Pons (tissue), 1 donor: Measurements from ENCODE around the gene DENND5B.
"Not testable (repeated sequence)": the region's sequence is repeated elsewhere in the genome, so short reads cannot be mapped to it uniquely, and the experiment has no call there.

Experiments
- DNase-seq: peaks from one replicate; pipeline ENCODE4 v3.0.0-alpha.2; 2016; ENCODE audit warnings: low spot score

Gene DENND5B

DNA sequence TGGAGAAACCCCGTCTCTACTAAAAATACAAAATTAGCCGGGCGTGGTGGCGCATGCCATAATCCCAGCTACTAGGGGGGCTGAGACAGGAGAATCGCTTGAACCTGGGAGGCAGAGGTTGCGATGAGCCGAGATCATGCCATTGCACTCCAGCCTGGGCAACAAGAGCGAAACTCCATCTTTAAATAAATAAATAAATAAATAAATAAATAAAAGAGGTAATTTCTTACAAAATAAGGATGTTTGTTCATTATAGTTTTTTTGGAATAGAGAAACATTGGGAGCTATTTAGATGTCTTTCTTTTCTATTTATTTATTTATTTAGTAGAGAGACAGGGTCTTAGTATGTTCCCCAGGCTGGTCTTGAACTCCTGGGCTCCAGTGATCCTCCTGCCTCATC lies 213.7 kb downstream of the DENND5B start:
- not testable (repeated sequence) for DNase-seq

DNA sequence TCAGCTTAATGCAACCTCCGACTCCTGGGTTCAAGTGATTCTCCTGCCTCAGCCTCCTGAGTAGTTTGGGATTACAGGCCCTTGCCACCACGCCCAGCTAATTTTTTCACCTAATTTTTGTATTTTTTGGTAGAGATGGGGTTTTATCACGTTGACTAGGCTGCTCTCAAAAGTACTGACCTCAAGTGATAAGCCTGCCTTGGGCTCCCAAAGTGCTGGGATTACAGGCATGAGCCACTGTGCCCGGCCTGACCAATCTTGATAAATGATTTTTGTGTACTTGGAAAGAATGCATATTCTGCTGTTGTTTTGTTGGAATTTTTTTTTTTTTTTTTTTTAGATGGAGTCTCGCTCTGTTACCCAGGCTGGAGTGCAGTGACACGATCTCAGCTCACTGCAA lies 215.5 kb downstream of the DENND5B start:
- not testable (repeated sequence) for DNase-seq

DNA sequence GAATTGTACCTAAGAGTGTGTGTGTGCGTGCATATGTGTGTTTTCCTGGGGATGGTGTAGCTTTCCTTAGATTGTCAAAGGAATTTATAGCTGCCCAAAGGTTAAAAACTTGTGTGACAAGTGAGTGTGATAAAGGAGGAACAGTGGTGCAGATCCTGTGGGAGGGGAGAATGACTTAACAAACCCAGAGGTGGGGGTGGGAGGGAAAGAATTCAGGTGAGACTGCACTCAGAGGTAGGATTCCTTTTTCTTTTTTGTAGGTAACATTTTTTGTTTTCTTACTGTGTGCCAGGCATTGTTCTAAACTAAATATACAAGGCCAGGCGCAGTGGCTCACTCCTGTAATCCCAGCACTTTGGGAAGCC lies 219.7 kb downstream of the DENND5B start:
- no peak for DNase-seq

DNA sequence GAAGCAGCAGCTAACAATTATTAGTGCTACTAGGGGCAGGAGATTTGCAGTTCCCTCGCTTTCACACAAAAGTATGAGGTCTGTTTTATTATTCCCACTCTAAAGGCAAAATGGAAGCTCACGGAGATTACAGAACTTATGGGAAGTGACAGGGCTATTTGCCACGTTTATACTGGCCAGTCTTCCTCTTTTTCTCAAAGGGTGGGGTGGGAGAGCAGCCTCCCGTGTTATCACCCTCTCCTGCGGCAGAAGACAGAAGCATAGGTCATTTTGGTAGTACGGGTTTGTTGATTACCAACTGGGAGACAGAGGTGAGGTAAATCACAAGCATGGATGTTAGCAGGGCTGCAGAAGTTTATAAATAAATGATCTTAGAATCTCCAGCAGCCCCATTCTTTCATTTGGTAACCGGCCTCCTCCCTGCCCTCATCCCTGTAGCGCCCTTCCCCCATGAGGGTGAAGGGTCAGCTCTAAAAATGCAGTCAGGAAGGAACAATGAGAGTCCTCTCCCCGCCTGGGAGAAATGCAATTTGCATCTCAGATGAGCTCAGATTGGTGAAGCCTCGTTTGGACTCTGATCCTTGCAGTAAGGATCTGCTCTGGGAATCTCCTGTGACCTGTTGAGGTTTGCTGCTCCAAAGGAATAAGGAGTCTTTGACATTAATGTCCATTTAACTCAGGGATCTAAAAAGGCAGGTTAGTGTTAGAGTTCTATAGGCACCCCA lies 220.2 kb downstream of the DENND5B start:
- DNase-seq: no peak

DNA sequence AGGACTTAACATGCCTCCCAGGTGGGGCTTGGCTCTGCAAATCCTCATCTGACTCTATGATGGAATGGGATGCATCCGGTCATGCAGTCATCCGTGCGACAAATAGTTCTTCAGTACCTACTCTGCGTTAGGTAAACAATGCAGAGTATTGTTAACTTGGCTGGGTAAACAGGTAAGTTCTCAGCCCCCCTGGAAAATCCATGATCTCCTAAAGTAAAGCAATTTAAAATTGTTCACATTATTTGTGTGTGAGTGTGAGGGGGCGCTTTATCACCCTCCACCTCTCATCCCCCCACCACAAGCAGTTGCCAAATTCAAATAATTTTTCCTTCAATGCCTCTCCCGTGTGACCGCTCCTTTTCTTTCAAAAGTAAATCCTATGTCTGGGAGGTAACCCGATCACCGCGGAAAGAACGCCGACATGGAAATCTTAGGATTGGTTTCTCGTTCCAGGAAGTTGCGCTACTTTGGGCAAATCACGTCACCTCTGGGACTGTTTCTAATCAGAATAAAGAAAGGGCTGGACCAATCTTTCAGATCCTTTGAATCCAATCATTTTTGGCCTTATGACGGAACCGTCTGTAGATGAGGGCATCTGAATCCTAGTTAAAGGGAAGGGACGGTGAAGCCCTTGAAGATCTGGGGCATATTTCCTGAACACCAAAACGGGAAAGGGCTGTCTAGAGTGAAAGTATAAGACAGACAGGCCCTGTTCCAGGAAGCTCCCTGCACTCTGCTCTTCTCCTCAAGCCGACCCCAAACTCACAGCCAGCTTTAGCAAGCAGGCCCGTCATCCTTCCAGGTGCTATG lies 221.0 kb downstream of the DENND5B start:
- DNase-seq: no peak

DNA sequence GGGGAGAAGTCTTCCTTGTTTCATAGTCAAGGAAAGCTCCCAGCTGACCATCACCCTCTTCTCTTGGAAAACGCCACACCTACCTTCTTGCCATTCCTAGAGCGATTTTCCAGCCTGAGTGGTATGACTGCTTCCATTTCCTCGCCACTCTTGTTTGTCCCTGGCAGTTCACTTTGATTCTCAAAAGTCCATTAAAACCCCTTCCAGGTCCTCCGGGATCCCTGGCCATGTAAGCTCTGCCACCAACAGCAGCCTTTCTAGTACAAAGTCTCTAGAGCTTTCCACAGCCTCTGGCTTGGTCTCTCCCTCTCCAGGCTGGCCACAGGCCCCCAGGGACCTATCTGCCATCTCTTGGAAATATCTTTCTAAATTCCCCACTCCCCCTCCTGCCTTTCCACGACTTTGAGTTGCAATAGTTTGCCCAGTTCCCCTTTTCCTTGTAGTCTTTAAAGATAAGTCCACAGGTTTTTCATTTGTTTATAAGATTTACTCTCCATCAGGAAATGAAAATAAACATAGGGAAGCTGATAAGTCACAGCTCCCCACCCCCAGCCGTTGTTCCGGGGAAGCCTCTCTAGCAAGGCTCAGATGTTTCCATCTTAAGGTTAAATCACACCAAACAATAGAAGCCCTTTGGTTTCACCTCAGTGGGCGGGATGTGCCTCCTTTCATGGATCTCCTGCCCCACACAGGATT lies 222.1 kb downstream of the DENND5B start:
- no peak for DNase-seq

DNA sequence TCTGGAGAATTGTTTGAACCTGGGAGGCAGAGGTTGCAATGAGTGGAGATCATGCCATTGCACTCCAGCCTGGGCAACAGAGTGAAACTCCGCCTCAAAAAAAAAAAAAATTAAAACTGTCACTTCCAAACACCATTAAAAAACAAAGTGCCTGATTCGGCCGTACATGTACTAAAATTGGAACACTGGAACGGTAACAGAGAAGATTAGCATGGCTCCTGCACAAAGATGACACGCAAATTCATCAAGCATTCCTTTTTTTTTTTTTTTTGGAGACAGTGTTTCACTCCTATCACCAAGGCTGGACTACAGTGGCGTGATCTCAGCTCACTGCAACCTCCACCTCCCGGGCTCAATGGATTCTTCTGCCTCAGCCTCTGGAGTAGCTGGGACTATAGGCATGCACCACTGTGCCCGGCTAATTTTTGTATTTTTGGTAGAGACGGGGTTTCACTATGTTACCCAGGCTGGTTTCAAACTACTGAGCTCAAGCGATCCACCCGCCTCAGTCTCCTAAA lies 224.8 kb downstream of the DENND5B start:
- no peak for DNase-seq

DNA sequence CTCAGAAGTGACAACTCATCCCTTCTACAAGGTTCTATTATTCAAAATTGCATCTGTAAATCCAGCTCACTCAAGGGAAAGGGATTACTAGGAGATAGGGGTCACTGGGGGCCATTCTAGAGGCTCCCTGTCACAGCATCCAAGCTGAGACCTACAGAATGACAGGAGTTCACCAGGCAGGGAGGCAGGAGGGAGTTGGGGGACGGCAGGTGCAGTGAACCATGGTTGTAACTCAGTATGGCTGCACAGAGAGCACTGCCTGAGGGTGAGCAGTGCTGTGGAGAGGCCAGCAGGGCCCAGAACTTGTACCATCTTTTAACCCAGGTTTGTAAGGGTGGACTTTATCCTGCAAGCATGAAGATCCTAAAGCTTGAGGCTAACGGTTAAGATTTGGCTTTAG lies 227.1 kb downstream of the DENND5B start:
- no peak for DNase-seq

DNA sequence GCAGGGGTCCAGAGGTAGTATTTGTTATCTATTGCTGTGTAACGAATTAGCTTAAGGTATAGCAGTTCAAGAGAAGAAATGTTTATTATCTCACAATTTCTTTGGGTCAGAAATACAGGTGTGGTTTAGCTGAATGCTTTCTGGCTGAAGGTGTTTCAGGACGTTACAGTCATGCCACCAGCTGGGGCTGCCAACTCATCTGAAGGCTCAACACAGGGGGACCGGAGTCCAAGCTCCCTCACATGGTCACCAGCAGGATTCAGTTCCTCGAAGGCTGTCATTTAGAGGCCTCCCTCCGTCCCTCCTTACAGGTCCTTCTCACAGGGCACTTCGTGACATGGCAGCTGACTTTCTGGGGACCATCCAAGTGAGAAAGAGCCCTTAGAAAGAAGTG lies 227.5 kb downstream of the DENND5B start:
- no peak for DNase-seq

DNA sequence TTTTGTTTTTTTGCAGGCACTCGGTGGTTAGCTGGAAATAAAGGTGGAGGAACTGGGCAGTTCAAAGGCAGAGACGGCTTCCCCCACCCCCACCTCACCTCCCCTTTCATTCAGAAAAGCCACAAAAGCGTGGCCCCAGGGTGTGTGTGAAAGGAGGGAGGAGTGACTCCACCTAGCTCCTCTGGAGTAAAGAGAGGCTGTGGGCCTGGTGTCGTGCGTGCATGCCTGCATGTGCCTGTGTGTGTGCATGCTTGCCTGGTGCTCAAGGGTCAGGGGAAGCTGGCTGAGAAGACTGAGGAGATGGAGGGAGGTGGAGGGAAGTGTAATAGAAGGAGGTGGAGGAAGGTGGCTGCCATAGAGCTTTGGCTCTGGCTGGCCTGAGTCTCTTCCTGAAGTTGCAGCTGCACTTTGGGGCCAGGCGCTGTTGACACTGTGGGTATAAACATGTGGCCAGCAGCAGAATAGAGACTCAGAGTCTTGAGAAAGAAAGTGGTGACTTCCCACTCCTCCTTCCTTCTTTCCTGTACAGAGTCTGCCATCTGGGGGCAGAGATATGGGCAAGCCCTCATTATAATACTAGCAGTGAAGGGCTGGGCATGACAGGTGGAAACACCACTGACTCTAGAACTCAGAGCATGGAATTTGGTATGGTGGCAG lies 228.0 kb downstream of the DENND5B start:
- peak; percentile 49 for DNase-seq

DNA sequence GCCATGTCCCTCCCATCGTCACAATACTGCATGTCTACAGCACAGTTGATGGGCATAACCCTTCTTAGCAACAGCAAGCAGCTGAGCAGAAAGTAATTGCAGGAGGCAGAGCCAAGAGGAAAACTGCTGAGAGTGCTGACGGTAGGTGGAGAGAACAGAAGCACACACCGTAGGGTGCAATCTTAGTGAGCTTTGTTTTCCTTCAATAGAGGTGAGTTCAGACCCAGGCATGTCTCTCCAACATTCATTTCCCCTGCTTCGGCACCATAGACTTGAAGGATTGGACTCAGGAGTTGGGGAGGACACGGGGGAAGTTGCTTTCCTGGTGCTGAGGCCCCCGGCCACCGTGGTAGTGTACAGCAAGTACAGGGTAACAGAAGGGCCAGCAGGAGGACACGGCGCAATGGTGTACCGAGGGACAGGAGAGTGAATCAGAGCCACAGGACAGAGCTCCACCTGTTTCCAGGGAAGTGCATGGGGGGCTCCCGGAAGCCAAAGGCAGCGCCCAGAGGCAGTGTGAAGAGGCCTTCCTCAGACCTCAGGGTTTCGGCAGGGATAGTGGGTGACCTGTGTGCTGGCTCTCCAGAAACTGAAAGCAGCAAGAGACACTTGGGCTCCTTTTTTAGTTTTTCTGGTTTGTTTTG lies 228.7 kb downstream of the DENND5B start:
- no peak for DNase-seq

DNA sequence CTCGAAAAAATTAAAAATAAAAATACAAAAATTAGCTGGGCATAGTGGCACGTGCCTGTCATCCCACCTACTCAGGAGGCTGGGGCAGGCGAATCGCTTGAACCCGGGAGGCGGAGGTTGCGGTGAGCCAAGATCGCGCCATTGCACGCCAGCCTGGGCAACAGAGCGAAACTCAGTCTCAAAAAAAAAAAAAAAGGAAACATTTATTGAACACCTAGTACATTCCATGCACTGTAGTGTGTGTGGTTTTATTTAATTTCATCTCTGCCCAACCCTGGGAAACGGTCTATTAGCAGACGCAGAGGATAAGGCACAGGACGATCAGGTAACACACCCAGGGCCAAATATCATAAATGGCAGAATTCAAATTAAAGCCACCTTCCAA lies 229.2 kb downstream of the DENND5B start:
- DNase-seq: no peak

DNA sequence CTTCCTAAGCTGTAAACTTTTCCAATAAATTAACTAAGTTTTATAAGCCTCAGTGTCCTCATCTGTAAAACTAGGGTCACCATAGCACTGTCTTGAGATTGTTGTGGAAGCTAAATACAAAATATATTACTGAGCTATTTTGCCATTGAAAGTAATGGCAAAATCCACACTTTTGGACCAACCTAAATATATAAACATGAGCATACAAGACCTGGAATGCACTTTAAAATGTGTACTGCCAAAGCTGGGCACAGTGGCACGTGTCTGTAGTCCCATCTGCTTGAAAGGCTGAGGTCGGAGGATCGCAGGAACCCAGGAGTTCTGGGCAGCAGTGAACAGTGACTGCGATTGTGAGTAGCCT lies 235.2 kb downstream of the DENND5B start:
- DNase-seq: no peak

DNA sequence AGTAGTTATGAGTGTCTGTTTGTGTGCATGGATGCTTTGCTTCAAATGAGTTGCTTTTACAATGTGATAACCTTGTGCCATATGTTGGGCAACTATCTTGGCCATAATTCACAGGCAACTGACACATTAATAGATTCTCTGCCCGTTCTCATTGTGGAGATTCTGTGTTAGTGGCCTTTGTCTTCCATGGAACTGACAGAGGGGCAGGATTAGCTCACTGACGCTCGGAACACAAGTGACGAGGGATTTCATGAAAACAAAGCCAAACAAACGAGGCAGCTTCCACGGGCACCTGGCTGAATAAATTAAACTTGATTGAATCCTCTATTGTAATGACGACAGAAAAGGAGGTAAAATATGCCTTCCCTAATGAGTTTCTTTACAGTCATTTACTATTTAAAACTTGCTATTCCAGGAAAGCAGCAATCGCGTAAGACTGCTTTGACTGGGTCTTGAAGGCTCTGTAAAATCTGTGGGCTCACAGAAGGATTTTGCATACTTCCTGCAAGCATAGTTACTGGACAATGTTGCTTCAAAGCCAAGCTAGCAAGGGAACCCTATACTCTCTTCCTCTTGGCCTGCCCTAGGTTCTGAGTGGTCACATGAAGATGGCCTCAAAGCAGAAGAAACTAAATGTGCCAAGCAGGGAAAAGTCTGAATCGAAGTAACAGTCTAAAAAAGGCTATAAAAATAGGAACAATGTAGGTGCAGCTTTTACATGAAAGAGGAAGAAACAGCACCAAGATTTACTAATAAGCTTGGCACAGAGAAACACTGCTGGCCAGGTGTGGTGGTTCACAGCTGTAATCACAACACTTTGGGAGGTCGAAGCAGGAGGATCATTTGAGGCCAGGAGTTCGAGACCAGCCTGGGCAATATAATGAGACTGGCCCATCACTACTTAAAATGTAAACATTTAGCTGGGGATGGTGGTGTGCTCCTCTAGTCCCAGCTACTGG lies 236.9 kb downstream of the DENND5B start:
- DNase-seq: peak; percentile 80

DNA sequence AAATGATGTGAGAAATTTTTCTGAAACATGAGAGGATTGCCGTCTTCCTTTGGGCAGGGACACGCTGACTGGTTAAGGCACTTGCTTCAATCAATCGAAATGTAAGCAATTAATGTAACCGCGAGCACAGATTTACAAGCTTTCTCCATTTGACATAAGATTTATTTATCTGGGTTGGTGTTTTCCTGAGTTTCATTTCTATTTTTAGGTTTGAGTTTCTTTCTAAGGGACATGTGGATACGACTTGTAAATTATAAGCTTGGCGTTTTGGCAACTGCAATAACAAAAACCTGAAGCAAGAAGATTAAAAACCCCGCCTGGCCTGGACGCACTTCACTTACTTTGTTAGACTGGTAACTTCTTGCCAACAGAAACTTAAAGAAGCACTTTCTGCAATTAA lies 244.7 kb downstream of the DENND5B start:
- DNase-seq: no peak

DNA sequence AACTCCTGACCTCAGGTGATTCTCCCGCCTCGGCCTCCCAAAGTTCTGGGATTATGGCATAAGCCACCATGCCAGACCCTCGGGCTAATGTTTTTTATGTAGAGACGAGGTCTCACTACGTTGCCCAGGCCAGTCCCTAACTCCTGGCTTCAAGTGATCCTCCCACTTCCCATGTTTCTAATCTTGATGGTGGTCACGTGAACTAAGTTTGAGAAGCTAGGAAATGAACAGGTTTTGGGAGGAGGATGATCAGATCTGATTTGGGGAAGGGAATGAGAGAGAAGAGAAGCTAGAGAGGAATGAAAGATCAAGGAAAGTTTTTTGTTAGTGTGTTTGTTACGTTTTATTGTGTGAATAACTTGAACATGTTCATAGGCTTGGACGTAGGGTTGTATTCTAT lies 247.8 kb downstream of the DENND5B start:
- DNase-seq: no peak

DNA sequence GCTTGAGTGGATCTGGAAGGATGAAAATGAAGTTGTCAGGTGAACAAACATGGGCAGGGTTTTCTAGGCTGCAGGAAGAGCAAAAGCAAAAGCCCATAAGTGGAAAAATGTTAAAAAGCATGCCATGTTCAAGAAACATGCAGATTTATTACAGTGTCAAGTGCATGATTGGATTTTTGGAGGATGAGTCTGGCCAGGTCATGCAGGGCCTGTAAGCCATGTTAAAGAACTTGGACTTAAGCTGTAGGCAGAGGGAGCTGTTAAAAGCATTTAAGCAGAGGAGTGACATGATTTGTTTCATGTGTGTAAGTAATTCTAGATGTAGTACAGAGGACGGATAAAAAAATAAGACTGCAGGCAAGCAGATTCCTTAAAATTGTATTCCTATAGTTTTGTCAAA lies 248.7 kb downstream of the DENND5B start:
- no peak for DNase-seq

DNA sequence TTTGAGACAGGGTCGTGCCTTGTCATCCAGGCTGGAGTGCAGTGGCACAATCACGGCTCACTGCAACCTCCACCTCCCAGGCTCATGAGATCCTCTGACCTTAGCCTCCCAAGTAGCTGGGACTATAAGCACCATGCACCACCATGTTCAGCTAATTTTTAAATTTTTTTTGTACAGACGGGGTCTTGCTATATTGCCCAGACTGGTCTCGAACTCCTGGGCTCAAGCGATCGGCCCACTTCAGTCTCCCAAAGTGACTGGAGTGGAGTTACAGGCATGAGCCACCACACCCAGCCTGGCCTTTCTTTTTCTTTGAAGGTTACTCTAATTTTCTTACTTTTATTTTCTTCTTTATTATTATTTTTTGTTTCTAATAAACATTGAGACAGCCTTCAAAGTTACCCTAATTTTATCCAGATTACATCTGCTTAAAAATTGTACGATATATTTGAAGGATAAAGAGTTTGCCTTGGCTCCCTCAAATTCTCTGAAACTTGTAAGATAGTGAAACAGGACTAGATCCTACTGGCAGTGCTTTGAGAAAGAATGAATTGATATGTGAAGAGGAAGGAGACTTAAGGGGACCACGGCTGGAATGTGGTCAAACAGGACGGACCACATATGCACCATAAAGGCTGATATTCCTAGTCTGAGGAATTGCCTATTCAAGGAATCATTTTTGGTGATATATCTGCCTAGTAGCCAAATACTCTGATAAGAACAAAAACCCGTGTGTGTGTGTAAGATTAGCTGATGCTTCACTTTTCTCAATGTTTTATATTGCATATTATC lies 250.9 kb downstream of the DENND5B start:
- DNase-seq: no peak

DNA sequence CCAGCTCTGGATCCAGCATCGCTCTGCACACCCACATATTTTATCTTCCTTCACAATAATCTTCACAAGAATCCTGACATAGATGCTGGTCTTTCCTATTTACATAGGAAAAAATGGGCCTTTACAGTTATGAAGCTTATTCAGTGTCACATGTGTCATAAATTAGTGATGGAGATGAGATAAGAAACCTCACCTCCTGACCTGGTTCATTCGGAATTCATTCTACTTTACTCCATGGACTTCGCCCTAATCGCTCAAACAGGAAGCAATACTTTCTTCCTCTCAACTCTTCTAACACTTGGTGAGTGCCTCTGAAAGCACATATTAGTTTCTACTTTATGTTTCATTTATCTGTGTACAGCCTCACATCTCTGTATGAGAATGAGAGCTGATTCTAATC lies 253.0 kb downstream of the DENND5B start:
- DNase-seq: no peak
